ENCODE results near the gene CHD2. TPM values are rescaled to one million over a fixed set of nuclear protein-coding genes. Genes with fewer than 3 reads are reported as not detected.
A peak's percentile ranks its signal among the peaks of the same experiment; 100 is the strongest.

Gene CHD2
- total RNA-seq, 1 donor, result 76.7 TPM

DNA sequence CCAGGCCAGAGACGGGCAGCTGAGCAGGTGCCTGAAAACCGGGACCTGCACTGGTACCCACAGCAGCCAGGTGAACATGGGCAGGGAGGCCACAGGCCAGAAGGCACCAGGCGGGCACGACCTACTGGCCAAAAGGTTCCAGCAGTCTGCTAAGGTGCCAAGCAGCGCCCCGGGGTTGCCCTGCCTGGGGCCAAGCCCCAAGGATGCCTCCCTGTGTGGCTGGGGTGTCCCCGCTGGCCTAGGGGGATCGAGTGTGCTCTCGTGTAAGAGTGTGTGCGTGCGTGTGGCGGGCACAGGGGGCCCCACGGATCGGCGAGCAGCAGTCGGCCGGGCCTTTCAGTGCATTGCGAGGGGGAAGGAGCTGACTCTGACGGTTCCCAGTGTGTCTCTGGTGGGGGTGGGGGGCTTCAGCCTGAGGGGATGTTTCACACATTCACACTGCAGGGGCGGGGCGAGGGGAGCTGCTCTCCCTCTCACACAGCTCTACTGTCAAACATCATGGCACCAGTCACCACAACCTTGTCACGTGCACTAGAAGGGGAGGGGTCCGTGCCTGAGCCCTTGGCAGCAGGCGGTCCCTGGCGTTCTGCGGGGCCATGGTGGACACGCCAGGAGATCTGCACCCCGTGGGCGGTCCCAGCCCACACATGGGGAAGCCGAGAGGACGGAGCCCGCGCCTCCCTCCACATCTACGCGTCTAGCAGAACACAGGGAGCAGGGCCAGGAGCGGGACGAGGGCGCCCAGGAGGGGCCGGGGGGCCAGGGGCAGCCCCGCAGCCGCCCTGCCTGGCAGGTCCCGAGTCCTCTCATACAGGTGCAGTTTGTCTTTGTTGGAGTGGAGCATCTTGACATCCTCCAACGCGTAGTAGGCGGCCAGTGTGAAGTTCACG lies 144.4 kb downstream of the CHD2 start:
- no peak for DNase-seq (ENCODE audit: low read depth in 2 of 3, low spot score in 2 of 3)

DNA sequence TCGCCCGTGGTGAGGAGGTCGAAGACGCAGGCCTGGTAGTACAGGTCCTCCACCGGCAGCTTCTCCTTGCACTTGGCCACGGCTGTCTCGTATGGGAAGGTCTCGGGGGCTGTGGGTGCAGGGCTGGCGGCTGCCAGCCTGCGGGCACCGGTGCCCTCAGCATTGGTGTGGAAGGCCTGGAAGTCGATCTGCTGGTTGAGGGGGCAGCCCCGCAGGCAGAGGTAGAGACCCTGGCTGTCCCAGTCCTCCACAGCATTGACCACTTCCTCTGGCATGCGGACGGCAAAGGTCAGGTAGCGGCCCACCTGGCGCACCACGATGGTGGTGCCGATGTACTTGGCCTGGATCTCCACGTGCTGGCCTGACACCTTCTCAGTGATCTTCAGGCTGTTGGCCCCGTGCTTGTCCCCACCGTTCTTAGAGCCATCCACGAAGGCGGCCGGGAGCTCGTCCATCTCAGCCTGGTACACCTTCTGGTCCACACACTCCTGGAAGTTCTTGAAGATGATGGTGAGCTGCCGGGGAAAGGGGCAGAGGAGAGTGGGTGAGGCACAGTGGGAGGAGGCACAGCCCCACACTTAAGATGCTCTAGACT lies 145.2 kb downstream of the CHD2 start:
- DNase-seq (ENCODE audit: low read depth in 2 of 3, low spot score in 2 of 3), result no peak

DNA sequence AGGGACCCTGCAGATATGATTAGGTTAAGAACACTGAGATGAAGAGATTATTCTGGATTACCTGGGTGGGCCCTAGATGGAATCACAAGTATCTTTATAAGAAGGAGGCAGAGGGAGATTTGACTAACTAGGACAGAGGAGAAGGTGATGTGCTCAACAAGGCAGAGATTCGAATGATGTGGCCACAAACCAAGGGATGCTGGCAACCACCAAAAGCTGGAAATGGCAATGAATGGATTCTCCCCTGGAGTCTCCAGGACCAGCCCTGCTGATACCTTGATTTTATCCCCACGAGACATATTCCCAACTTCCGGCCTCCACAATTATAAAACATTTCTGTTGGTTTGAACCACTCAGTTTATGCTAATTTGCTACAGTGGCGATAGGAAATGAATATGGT lies 146.0 kb downstream of the CHD2 start:
- no peak for DNase-seq (ENCODE audit: low read depth in 2 of 3, low spot score in 2 of 3)

DNA sequence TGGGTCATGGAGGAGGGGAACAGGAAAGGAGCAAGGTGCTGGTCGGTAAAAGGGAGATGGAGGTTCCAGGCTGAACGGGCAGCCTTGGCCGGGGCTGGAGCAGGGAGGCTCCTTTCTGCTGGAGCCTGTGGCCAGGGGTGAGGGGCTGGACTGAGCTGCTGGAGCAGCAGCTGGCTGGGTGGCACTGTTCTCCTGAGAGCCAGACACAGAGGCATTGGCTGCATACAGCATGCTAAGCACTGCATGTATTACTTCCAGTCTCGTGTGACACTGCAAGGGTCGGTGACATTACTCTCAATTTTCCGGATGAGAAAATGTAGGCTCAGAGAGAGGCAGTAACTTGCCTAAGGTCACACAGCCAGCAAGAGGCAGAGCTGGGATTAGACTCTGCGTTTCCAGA lies 146.6 kb downstream of the CHD2 start:
- no peak for DNase-seq (ENCODE audit: low read depth in 2 of 3, low spot score in 2 of 3)

DNA sequence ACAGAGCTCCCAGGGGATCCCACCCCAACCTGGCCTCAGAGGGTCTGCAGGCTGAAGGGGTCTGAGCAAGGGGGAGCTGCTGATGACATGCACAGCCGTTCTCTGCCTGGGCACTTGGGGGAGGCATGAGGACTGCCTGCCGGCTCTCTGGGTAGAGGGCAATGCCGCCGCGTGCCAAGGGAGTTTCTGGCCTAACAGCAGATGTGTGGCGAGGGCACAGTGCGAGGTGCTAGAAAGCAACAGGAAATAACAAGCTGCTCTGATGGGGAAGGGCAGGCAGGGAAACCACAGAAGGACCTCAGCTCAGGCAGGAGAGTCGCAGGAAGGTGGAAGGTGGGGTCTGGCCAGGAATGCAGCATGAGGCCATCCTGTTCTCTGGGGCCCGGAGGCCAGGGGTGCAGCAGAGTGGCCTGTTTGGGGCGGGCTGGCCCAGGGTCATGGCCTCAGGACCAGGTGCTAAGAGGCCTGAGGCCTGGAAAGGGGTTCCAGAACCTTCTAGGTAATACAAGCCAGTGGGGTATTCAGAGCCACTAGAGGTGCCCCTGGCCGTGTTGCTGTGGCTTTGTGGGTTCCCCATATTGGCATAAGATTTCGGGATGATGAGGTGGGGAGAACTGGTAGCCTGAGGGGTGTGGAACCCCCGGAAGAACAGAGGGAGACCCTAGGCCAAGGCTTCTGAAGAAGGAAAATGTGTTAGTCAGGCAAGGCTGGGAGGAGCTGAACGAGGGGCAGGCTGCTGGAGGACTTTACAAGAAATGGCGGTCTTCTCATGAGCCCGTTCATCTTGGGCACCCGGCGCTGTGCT lies 147.7 kb downstream of the CHD2 start:
- DNase-seq (ENCODE audit: low read depth in 2 of 3, low spot score in 2 of 3), result peak in 2 of 3 donors; percentile 69 to 84

DNA sequence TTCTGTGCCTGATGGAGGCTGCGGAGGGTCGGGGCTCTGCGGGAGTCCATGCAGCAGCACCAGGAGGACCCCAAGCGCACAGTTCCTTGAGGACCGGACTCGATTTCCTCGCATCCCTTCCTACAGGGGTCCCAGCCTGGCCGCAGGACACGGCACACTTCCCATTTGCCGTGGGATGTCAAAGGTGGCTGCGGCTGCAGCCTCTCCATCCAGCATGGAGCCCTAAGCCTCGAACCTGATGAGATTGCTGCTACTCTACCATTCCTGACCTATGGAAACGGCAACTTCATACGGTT lies 148.2 kb downstream of the CHD2 start:
- DNase-seq (ENCODE audit: low read depth in 2 of 3, low spot score in 2 of 3), result no peak

DNA sequence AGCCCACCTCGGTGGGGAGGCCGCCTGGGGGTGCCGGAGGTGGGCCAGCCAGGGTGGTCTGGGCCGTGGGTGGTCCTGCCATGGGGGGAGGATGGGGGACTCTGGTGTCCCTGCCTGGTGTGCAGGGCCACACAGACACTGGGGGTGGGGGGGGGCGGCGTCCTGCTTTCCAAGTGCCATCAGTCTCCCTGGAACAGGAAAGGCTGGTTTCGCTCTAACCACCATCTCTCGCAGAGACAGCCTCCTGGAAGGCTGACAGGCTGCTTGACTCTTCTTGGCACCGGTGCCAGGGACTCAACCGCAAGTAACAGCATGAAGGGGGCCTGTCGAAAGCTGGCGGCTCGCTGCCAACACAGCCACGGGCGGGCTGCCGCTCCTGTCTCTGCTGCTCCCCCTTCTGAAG lies 148.6 kb downstream of the CHD2 start:
- peak in 2 of 3 donors; percentile 74 to 93 for DNase-seq (ENCODE audit: low read depth in 2 of 3, low spot score in 2 of 3)

DNA sequence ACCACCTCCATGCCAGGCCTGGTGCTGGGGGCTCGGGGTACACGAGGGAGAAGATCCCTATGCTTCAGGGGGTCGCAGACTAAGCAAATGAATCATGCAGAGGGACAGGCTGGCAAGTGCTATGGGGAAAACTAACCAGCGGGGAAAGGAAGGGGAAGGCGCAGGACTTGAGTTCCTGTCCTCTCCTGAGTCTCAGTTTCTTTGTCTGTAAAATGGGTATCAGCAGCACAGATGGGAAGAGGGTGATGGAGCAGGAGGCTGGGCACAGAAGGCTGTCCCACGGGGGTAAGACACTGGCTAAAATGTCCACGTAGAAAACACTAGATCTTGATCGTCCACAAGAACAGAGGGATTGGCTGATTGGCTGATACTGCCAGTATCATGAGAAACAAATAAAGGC lies 149.1 kb downstream of the CHD2 start:
- no peak for DNase-seq (ENCODE audit: low read depth in 2 of 3, low spot score in 2 of 3)

DNA sequence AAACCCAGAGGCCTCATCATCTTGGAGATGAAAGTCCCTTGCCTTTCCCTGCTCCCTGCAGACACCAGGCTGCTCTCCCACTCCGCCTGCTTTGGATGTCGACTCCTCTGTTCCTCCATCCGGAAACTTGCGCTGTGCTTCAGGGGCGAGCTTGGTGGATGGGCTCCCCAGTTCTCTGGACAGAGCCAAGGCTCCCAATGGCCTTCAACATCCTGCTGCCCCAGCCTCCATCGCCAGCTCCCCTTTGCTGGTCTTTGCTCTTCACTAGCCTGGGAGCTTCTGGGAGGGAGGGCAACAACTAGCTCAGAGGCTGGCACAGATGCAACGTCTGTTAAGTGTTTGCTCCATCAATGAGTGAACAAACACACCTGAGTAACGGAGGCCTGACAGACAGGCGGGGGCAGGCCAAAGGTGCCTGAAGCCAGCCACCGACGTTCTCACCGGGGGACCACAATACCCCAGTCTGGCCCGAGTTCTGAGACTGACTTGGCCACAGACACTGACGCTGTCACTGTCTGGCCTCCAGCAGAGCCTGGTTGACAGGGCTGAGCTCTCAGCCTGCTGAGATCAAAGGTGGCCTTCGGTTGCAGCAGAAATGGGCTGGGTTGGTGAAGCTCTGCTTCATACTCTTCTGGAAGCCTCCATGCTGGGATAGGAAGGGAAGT lies 149.9 kb downstream of the CHD2 start:
- DNase-seq (ENCODE audit: low read depth in 2 of 3, low spot score in 2 of 3), result no peak

DNA sequence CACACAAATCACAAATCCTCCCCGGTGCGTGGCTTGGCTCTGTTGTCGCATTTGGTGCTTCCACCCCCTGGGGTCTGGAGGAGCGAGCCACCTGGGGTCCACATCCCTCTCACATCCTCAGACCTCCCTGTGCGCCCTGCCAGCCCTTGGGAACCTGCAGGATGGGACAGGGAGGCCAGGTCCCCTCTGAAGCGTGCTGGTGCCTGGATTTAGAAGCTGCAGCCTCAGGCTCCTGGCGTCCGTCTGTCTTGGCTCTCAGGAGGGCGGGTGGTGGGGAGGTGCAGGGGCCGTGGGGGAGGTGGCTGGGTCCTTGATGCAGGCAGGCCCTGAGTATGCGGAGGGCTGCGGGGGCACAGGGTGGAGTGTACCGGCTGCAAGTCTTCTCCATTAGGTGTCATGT lies 150.5 kb downstream of the CHD2 start:
- no peak for DNase-seq (ENCODE audit: low read depth in 2 of 3, low spot score in 2 of 3)

DNA sequence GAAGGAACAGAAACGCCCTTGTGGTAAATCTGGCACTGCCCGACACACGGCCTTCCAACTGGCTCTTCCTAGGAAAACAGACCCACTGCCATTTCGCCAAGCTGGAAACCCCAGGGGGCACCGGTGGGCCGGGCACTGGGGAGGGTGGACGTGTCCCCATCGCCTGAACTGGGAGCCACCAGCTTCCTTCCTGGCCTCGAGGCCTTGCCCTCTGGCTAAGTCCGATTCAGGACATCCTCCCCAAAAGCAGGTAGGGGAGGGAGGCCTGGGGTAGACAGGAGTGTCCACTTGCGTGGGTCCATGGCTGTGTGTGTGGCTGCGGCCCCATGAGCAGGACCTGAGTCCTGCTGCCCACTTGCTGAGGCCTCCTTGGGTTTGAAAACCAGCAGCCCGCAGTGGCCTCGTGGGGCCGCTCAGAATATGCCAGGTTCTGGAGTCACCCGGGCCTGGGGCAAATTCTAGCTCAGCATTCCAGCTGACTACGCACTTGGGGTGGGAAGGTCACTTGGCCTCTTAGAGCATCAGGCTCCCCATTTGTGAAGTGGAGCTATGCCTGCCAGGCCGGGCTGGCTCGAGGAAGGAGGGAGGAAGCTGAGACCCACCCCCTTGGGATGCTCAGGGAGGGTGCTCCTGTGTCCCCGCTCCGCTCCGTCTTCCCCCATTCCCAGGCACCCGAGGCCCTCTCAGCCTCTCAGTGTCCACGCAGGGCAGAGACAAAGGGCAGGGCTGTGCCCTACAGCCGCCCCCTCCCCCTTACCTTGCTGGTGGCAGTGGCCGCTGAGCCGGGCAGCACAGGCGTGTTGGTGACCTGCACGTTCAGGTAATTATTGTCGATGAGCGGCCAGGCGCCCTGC lies 151.3 kb downstream of the CHD2 start:
- DNase-seq (ENCODE audit: low read depth in 2 of 3, low spot score in 2 of 3), result no peak

- peak in 2 of 3 donors; percentile 58 to 79 for DNase-seq (ENCODE audit: low read depth in 2 of 3, low spot score in 2 of 3)
Observed at GRCh38 chr15:93052090-93052879, 152.2 kb downstream of the CHD2 start.

DNA sequence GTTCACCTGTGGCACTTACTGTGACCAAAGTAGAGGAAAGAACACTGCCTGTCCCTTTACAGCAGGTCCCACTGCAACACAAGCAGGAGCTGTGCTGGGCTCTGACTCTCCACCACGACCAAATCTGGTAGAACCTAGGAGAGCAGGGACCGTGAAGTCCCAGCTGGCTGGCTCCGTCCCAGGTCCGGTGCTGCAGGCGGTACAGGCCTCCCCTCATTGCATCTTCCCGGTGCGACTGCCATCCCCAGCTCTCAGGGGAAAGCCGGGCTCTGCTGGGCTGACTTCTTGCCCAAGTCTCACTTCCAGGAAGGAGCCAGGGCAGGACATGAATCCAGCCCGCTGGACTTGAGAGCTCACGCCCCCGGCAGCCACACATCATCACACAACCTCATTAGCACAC lies 155.1 kb downstream of the CHD2 start:
- no peak for DNase-seq (ENCODE audit: low read depth in 2 of 3, low spot score in 2 of 3)

- no peak for DNase-seq (ENCODE audit: low read depth in 2 of 3, low spot score in 2 of 3)
Observed at GRCh38 chr15:93056836-93057235, 156.7 kb downstream of the CHD2 start.

DNA sequence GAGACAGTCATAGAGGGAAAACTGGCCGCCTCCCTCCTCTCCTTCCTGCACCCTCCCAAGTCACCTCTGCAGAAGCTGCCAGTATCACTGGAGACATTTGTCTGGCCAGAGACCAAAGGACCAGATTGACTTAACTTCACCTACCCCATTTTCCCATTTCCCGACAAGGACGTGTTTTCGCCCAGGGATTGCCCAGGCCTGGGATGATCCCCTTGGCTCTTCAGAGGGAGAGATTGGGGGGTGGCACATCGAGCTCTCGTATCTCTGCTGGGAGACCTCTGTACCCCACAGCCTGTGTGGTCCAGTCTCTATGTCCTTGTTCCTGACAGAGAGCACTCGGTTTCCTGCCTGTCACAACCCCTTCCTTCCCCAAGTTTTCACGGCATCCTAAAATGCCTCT lies 157.5 kb downstream of the CHD2 start:
- no peak for DNase-seq (ENCODE audit: low read depth in 2 of 3, low spot score in 2 of 3)

DNA sequence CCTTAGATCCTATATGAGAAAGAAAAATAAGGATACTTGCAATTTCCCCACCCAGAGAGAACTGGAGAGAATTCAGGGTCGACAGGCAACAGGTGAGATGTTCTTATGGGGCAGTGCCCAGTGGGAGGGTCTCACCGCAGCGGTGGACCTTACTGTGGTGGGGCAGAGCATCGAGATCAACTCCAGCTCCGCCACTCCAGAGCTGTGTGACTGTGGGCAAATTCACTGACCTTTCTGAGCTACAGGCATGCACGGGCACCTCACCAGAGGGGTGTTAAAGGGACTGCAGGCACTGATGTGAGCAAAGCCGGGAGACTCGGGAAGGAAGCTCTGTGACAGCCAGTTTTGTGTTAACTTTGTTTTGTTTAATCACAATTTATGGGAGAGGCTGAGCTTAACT lies 158.0 kb downstream of the CHD2 start:
- DNase-seq (ENCODE audit: low read depth in 2 of 3, low spot score in 2 of 3), result no peak

- DNase-seq (ENCODE audit: low read depth in 2 of 3, low spot score in 2 of 3), result no peak
Observed at GRCh38 chr15:93058904-93059427, 158.8 kb downstream of the CHD2 start.

DNA sequence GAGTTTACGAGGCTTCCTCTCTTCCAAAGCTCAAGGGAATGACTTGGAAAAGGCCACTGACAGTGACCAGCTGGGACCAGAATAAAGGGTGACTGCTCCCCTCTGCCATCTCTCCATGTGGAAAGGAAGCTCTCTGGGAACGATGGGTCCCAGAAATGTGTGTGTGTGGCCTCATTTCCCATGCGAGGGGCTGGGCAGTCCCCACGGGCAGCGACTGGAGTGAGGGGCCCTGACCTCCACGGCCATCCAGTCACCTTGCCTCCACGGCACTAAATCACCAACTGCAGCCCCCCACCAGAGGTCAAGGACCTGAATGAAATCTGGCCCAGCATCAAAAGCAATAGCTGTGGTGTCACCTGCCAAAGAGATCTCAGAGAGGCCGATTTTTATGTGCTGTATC lies 159.3 kb downstream of the CHD2 start:
- no peak for DNase-seq (ENCODE audit: low read depth in 2 of 3, low spot score in 2 of 3)
